ENCODE measurements around the gene MUC20.
"Not testable (repeated sequence)": the region's sequence is repeated elsewhere in the genome, so short reads cannot be mapped to it uniquely, and the experiment has no call there.

DNA sequence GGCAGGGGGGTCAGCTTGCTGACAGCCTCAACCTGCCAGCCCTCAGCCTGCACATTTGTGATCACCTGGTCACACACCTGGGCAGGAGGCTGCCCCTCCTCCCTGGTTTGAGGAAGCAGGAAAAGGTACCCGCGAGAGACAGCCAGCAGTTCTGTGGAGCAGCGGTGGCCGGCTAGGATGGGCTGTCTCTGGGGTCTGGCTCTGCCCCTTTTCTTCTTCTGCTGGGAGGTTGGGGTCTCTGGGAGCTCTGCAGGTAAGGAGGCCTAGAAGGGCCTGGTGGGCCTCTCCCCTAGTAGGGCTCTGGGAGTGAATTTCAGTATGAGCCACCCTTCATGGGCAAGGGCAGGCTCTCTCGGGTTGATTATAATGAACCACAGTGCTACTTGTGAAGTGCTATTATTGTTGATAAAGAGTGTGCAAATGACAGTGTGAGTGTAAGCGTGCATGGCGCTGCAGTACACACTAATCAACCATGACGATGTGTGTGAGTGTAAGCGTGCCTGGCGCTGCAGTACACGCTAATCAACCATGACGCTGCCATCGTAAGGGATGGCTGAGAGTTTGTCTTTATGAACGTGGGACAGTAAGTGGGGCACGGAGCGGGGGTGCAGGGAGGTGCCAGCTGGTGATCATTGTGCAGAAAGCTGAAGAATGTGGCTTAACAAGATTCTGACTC lies at the start of gene MUC20:
- TF ChIP-seq CTCF (conservative IDR thresholded peaks at IDR 0.05); ZFX (IDR thresholded peaks at IDR 0.05): not testable (repeated sequence)
